Right atrium auricular region (tissue), 2 donors: Measurements from ENCODE around the gene NEU4. TPM values are rescaled to one million over a fixed set of nuclear protein-coding genes. Genes with fewer than 3 reads are reported as not detected.
A peak's percentile ranks its signal among the peaks of the same experiment; 100 is the strongest.
"Not testable (repeated sequence)": the region's sequence is repeated elsewhere in the genome, so short reads cannot be mapped to it uniquely, and the experiment has no call there.

ENCODE experiments used
- DNase-seq: peaks from one replicate; pipeline ENCODE4 v3.0.0-alpha.2; 2019; ENCODE audit warnings: low spot score
- H3K27ac ChIP-seq, 2 donors: fragments of 200-600 bp; sonication (generic); 1 replicate in 1 of 2; 2 replicates in 1 of 2; pipeline ENCODE4 v1.5.1; 2016 to 2019
- H3K27me3 ChIP-seq, 2 donors: fragments of 200-600 bp; sonication (generic); one replicate each; pipeline versions ENCODE4 v1.5.1 to v1.6.0; 2017 to 2019
- H3K36me3 ChIP-seq: fragments of 200-600 bp; sonication (generic); one replicate; pipeline ENCODE4 v1.5.1; 2016
- H3K4me1 ChIP-seq, 2 donors: fragments of 200-600 bp; sonication (generic); one replicate each; pipeline versions ENCODE4 v1.5.1 to v1.6.0; 2017 to 2019
- H3K4me3 ChIP-seq, 2 donors: fragments of 200-600 bp; sonication (generic); 1 replicate in 1 of 2; 2 replicates in 1 of 2; pipeline ENCODE4 v1.5.1; 2017 to 2019; ENCODE audit warnings: mild to moderate bottlenecking in 1 of 2, moderate library complexity in 1 of 2
- H3K9me3 ChIP-seq, 2 donors: fragments of 200-600 bp; sonication (generic); one replicate each; pipeline ENCODE4 v1.5.1; 2019
- CTCF ChIP-seq, 2 donors: fragments of 200-600 bp; sonication (generic); IDR thresholded peaks; one replicate each; pipeline ENCODE4 v1.5.1; 2019; ENCODE audit warnings: antibody characterized with exemption in 2 of 2
- total RNA-seq, 2 donors: library from RNA; depleted of rRNA; stranded (reverse); fragments of >200 nt; gene quantifications; one replicate each; pipeline ENCODE4 v1.1.0, GENCODE V29; 2016

NEU4 gene
- total RNA-seq, 2 donors from 2014 or later = 0.31 TPM; not detected in 1

DNA sequence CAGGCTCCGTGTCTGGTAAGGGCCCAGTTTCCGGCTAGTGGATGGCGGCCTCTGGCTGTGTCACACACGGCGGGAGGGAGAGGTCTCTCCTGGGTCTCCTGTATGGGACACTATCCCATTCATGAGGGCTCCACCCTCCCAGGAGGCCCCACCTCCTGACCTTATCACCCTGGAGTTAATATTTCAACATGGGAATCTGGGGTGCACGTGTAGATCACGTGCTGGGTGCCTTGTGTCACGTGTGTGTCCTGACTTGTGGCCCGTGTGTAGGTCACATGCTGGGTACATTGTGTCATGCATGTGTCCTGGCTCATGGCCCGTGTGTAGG is 9.9 kb downstream of the NEU4 start:
- H3K4me1 ChIP-seq = peaks cover 0 to 5% of the 10 kb centered on the region in 2 donors

DNA sequence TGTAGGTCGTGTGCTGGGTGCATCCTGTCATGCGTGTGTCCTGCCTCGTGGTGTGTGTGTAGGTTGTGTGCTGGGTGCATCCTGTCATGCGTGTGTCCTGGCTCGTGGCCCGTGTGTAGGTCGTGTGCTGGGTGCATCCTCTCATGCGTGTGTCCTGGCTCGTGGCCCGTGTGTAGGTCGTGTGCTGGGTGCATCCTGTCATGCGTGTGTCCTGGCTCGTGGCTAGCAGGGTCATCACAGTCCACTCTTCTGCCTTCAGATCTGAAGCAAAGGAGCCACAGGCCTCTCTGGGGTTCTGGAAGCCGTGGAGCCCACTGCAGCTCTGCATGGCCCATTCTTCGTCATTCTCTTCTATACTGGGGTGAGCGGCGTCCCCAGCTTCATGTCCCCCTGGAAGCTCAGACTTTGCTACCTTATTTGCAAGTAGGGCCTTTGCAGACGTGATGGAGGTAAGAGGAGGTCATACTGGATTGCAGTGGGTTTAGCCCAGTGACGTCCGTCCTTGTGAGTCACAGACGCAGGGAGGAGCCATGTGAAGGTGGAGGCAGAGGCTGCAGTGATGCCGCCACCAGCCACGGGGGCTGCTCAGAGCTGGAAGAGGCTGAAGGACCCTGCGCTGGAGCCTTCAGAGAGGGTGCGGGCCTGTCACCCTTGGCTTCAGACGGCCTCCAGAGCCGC is 11.1 kb downstream of the NEU4 start:
- not testable (repeated sequence) for H3K4me3 ChIP-seq, H3K36me3 ChIP-seq, H3K27me3 ChIP-seq, H3K27ac ChIP-seq, H3K4me1 ChIP-seq, H3K9me3 ChIP-seq
- peak; percentile 49 for DNase-seq

More for the DNA sequence above, 9.9 kb downstream of the NEU4 start:
- Histone ChIP-seq H3K27me3 (no peaks in the 10 kb centered on the region), H3K27ac (no peak overlapping the region), H3K4me3 (no peak overlapping the region), H3K36me3 (no peaks in the 10 kb centered on the region), H3K9me3 (no peaks in the 10 kb centered on the region)
- no peak for TF ChIP-seq CTCF (IDR thresholded peaks at IDR 0.05)
- DNase-seq = peak; percentile 56

DNA sequence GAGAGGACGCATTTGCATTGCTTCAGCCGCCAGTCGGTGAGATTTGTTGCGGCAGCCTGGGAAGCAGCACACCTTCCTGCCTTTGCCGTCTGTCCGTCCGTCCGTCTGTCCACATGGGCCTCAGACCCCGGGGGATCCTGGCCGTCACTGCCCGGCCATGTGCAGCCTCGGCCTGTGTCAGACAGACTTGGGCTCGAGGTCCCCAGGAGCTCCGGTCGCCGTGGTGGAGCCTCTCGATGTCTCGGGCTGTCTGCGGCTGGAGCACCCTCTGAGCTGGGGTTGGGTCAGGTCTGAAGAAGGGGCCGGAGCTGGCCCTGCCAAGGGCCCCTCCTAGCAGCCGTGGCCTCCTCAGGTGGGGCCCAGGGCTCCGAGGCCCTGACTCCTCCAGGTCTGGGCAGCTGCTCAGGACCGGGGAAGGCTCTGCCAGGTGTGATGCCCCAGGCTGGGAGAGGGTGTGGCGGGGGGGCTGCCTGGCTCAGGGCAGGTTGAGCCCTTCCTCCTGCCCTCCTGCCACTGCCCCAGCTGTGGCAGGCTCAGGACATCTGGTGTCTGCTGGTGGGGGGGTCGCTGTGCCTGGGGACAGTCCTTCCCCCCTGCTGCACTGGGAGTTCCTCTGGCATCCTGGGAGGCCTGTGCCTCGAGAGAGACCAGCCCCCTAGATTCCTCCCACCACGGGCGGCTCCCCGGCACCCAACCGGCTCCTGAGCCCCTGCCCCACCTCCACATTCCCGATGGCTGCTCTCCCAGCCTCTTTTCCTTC is 11.8 kb downstream of the NEU4 start:
- H3K4me1 ChIP-seq = peaks cover 0 to 5% of the 10 kb centered on the region in 2 donors
- H3K9me3 ChIP-seq = no peaks in the 10 kb centered on the region
- no peaks in the 10 kb centered on the region for H3K27me3 ChIP-seq
- no peaks in the 10 kb centered on the region for H3K36me3 ChIP-seq
- no peak overlapping the region for H3K27ac ChIP-seq
- TF ChIP-seq CTCF (IDR thresholded peaks at IDR 0.05) = no peak
- no peak for DNase-seq
- H3K4me3 ChIP-seq = no peak overlapping the region

DNA sequence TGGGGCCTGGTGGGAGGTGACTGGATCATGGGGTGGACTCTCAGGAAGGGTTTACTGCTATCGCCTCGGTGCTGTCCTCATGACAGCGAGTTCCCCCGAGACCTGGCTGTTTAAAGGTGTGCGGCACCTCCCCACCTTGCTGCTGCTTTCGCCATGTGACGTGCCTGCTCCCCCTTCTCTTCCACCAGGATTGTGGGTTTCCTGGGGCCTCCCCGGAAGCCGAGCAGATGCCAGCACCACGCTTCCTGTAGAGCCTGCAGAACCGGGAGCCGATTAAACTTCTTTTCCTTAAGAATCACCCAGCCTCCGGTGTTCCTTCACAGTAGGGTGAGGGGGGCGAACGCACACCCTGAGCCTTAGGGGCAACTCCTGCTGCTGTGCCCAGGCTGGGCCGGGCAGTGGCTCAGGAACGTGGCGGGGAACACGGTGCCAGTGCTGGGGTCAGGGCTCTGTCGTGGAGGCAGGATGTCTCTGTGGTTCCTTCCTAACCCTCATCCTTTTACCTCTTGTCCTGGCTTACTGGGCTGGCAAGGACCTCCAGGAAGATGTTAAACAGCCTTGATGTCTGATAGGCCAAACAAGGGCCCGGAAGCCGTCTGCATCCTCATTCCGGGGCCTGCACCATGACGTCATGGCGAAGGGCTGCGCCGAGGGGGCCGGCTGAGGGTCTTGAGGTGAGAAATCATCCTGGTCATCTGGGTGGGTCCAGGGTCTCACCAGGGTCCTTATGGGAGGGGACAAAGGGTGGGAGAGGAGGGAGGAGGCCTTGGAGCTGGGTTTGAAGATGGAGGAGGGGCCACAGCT is 12.7 kb downstream of the NEU4 start:
- no peak for TF ChIP-seq CTCF (IDR thresholded peaks at IDR 0.05)
- Histone ChIP-seq H3K4me1 (peaks cover 0 to 5% of the 10 kb centered on the region in 2 donors), H3K4me3 (no peak overlapping the region), H3K27me3 (no peaks in the 10 kb centered on the region), H3K27ac (no peak overlapping the region), H3K36me3 (no peaks in the 10 kb centered on the region), H3K9me3 (no peaks in the 10 kb centered on the region)
- peak; percentile 54 for DNase-seq

- no peak for TF ChIP-seq CTCF (IDR thresholded peaks at IDR 0.05)
- Histone ChIP-seq H3K9me3 (peaks cover 0 to 6% of the 10 kb centered on the region in 2 donors), H3K4me1 (peaks cover 0 to 1% of the 10 kb centered on the region in 2 donors), H3K27ac (no peak overlapping the region), H3K4me3 (no peak overlapping the region), H3K36me3 (no peaks in the 10 kb centered on the region), H3K27me3 (no peaks in the 10 kb centered on the region)
- no peak for DNase-seq
These were observed 13.3 kb downstream of the NEU4 start for GRCh38 chr2:241822264-241822623.

DNA sequence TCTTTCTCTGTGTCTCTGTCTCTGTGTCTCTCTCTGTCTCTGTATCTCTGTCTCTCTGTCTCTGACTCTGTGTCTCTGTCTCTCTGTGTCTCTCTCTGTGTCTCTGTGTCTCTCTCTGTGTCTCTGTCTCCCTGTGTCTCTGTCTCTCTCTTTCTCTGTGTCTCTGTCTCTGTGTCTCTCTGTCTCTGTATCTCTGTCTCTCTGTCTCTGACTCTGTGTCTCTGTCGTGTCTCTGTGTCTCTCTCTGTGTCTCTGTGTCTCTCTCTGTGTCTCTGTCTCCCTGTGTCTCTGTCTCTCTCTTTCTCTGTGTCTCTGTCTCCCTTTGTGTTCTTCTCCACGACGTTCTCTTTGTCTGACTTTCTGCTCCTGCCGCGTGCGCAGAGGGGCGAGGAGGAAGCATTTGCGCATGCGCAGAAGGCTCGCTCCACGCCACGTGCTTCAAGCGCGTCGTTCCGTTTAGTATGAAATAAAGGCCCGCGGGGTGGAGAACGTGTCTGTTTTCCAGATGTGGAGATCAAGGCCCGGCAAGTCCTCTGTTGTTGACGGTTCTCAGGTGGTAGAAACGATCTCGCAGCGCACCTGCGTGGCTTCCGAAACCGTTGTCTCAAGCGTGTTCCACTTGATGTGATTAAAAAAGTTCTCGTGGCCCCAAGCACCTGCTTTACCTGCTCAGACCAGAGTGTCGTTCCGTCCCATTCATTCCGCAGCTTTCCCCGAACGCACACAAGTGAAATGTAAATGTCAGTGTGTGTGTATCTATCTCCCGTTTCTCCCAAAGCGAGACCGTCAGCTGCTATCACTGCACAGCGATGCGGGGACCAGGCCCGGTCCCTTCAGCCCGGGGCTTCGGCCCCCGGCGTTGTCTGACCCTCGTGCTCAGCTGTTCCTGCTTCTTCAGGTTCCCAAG is 14.8 kb downstream of the NEU4 start:
- H3K4me3 ChIP-seq, H3K27me3 ChIP-seq, H3K4me1 ChIP-seq, DNase-seq, H3K27ac ChIP-seq, H3K36me3 ChIP-seq: not testable (repeated sequence)
- peaks cover 0 to 13% of the 10 kb centered on the region in 2 donors for H3K9me3 ChIP-seq
